Bronchial epithelial cell (primary cell): ENCODE results near the gene OR5K2. TPM values are rescaled to one million over a fixed set of nuclear protein-coding genes. Genes with fewer than 3 reads are reported as not detected.
A peak's percentile ranks its signal among the peaks of the same experiment; 100 is the strongest.

Experiments
- DNase-seq: peaks from one replicate; pipeline ENCODE4 v3.0.0-alpha.2; 2010; ENCODE audit warnings: low read depth
- FAIRE-seq: peaks from 2 replicates; lab custom pipeline; 2011; peaks lifted over from hg19 to GRCh38; lab: Jason Lieb, UNC
- H3K27me3 ChIP-seq: 2 replicates; pipeline ENCODE4 v1.5.1; 2011; ENCODE audit warnings: low read length; ENCODE audit not compliant: control insufficient read depth, insufficient read depth
- H3K36me3 ChIP-seq: 2 replicates; pipeline ENCODE4 v1.5.1; 2011; ENCODE audit warnings: low read length; ENCODE audit not compliant: control insufficient read depth, insufficient read depth
- H3K4me3 ChIP-seq: 2 replicates; pipeline ENCODE4 v1.5.1; 2011; ENCODE audit warnings: mild to moderate bottlenecking, low read depth, low read length, control low read depth
- CTCF ChIP-seq: IDR thresholded peaks from 2 replicates; pipeline ENCODE4 v1.5.1; 2011; ENCODE audit warnings: mild to moderate bottlenecking, moderate library complexity, low read length, control low read depth, inconsistent platforms; ENCODE audit not compliant: insufficient read depth, severe bottlenecking
- total RNA-seq: library from RNA; depleted of rRNA; stranded (reverse); fragments of >200 nt; gene quantifications from 2 replicates; pipeline ENCODE4 v1.2.1, GENCODE V29; 2014

The OR5K2 gene
- total RNA-seq, 1 donor from 2014 or later = not detected

DNA sequence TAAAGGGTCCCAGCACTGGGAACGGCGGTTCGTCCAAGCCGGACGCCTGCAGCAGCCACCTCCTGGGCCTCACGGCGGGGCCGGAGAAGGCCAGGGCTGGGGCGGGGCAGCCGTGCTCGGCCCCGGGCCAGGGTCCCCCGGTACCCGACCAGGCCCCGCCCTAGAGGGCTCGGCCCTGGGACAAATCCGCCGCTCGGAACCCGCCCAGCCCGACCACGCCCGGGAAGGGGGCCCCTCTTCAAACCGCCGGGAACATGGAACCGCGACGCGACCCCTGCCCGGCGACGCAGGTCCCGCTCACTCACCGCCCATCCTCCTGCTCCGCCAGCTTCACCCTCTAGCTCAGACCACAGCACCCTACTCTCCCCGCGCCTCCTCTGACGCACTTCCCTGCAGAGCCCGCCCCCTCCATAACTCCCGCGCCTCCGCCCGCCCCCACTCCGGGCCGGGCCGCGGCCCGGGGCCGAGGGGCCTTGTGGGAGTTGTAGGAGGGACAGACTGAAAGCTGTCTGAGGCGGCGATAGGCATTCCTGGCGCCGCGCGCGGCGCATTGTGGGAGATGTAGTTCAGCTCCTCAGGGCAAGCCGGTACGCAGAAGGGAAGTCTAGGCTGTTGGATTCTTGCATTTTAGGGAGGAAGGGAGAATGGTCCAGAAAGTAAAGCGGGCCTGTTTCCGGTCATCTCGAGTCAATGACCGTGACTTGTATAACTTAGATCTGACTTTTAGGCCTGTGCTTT is 25.2 kb downstream of the OR5K2 start, which contains the start of gene CLDND1:
CLDND1 (minus strand) TSS at position 359 of the 738 bp plus-strand sequence. CDS start 1,478 bp downstream, outside the sequence.
- Histone ChIP-seq H3K36me3 (peaks cover 8% of the 10 kb centered on the region), H3K27me3 (no peaks in the 10 kb centered on the region), H3K4me3 (peak within 1 kb of the TSS; percentile 84)
- FAIRE-seq (no peak), DNase-seq (peak; percentile 93)
- TF ChIP-seq CTCF = no peak

- no peak overlapping the region for H3K4me3 ChIP-seq
- FAIRE-seq = no peak
- DNase-seq = no peak
- peaks cover 2% of the 10 kb centered on the region for H3K36me3 ChIP-seq
- no peaks in the 10 kb centered on the region for H3K27me3 ChIP-seq
- no peak for TF ChIP-seq CTCF
Observed at GRCh38 chr3:98525494-98525893, 28.0 kb downstream of the OR5K2 start.

DNA sequence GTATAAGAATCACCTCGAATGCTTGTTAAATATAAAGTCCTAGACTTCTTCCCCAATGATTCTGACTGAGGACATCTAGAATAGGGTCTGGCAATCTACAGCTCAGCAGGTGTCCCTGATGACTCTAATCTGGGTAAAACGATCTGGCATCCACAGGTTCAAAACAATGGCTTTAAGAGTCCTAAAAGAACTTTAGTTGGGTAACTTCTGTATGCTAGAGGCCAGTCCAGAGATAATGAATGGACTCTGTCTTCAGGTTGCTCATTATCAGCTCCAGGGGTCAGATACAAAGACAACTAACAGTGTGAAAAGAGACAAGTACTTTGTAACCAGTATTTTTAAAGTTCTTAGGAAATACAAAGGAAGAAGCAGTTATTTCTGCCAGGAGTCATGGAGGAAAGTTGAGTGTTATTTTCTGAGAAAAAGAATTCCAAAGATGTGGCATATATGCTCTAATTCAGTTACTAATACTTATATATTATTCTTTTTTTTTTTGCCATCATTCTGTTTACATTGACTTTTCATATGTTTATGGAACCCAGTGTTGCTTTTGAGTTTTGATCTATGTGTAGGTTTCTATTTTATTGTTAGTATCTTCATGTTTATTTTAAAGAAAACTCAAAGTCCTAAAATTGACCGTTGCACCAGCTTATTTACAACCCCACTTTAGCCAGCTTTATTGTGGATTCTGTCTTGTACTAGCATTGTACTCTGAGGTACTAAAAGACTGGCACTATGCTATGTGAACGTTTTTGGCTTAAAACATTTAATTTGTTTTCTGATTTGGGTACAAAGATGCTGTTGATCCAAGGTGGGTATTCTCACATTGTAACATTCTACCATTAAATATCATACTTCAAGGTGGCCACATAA is 31.2 kb downstream of the OR5K2 start:
- FAIRE-seq (no peak), DNase-seq (no peak)
- no peak overlapping the region for H3K4me3 ChIP-seq
- H3K27me3 ChIP-seq = no peaks in the 10 kb centered on the region
- no peaks in the 10 kb centered on the region for H3K36me3 ChIP-seq
- TF ChIP-seq CTCF = no peak

GRCh38 chr3:98529856-98530459 is 32.5 kb downstream of the OR5K2 start:
- FAIRE-seq = no peak
- no peaks in the 10 kb centered on the region for H3K36me3 ChIP-seq

DNA sequence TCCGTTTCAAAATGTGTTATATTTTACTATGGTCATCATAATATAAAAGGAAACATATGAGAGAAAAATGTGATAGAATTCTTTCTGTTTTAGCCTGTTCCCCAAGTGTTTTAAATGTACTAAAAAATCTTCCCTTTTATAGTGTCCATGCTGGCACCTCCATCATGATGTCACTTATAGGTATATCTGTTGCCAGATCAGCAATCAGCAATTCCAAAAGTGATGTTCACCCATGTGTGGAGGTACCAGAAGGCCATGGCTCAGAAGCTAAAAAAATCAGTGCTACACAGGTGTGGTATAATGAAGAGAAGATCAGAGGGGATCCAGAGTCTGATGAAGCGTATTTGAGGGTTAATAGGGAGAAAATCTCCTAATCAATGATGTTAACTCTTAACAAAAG is 33.2 kb downstream of the OR5K2 start:
- TF ChIP-seq CTCF = no peak
- DNase-seq (no peak), FAIRE-seq (no peak)
- no peak overlapping the region for H3K4me3 ChIP-seq
- H3K36me3 ChIP-seq = no peaks in the 10 kb centered on the region
- H3K27me3 ChIP-seq = no peaks in the 10 kb centered on the region

More at GRCh38 chr3:98529856-98530459, 32.5 kb downstream of the OR5K2 start:
- Histone ChIP-seq H3K27me3 (no peaks in the 10 kb centered on the region), H3K4me3 (no peak overlapping the region)
- no peak for DNase-seq
- no peak for TF ChIP-seq CTCF
